Colonic mucosa (tissue), 4 donors: ENCODE data around the gene MRPL2. TPM values are rescaled to one million over a fixed set of nuclear protein-coding genes. Genes with fewer than 3 reads are reported as not detected.

Source experiments
- DNase-seq: peaks from one replicate; pipeline ENCODE4 v3.0.0-alpha.2; 2020
- H3K27ac ChIP-seq: fragments of 200-600 bp; one replicate; pipeline ENCODE4 v1.8.0; 2021
- H3K27me3 ChIP-seq: fragments of 200-600 bp; one replicate; pipeline ENCODE4 v1.8.0; 2021
- H3K36me3 ChIP-seq: fragments of 200-600 bp; one replicate; pipeline ENCODE4 v1.8.0; 2021
- H3K4me1 ChIP-seq: fragments of 200-600 bp; one replicate; pipeline ENCODE4 v1.8.0; 2021; ENCODE audit warnings: mild to moderate bottlenecking
- H3K4me3 ChIP-seq: fragments of 200-600 bp; one replicate; pipeline ENCODE4 v1.8.0; 2021
- H3K9ac ChIP-seq, 2 donors: one replicate each; pipeline ENCODE4 v1.7.0; 2013; ENCODE audit warnings: control low read depth in 2 of 2, low read depth in 2 of 2, low read length in 2 of 2
- H3K9me3 ChIP-seq: fragments of 200-600 bp; one replicate; pipeline ENCODE4 v1.8.0; 2021
- CTCF ChIP-seq: fragments of 200-600 bp; IDR thresholded peaks from one replicate; pipeline ENCODE4 v1.8.0; 2022; ENCODE audit warnings: antibody characterized with exemption, mild to moderate bottlenecking
- intact Hi-C: fragments of 100-400 bp; cut with DNase I; formaldehyde crosslinking; loops from one replicate; pipeline ENCODE4 v1.14.1; 2022
- total RNA-seq, 2 donors: library from RNA; stranded (reverse); fragmentation: NEBNext Ultra II Directional in 1 of 2; extraction: Animal tissue kit (Norgen Biotek cat#: 25700) in 1 of 2; gene quantifications; one replicate each; pipeline ENCODE4 v1.2.1, GENCODE V29; 2021
- donor health status: healthy.
- donor health status: DM: no; HTN: no; CAD: no.
- donor health status: DM: no; HTN: no; CAD: no.

The MRPL2 gene
- total RNA-seq, 2 donors from 2014 or later: 73.2 to 112 TPM

- no peak overlapping the region for H3K9ac ChIP-seq
Measured at GRCh38 chr6:43020052-43020705, 39.1 kb downstream of the MRPL2 start.

GRCh38 chr6:43019152-43019551, 40.1 kb downstream of the MRPL2 start:
- no peaks in the 10 kb centered on the region for H3K36me3 ChIP-seq
- H3K9me3 ChIP-seq: no peaks in the 10 kb centered on the region
- no peak overlapping the region for H3K4me3 ChIP-seq
- no peak overlapping the region for H3K9ac ChIP-seq
- H3K4me1 ChIP-seq: peaks cover 18% of the 10 kb centered on the region
- no peak for TF ChIP-seq CTCF
- no peak for DNase-seq
- no peak overlapping the region for H3K27ac ChIP-seq
- intact Hi-C loops: no loop called here
- no peaks in the 10 kb centered on the region for H3K27me3 ChIP-seq

More at GRCh38 chr6:43020052-43020705, 39.1 kb downstream of the MRPL2 start:
- DNase-seq: no peak
- Histone ChIP-seq H3K27ac (no peak overlapping the region), H3K4me3 (no peak overlapping the region), H3K4me1 (peaks cover 16% of the 10 kb centered on the region), H3K27me3 (no peaks in the 10 kb centered on the region), H3K9me3 (no peaks in the 10 kb centered on the region), H3K36me3 (peaks cover 6% of the 10 kb centered on the region)
- intact Hi-C loops: no loop called here
- TF ChIP-seq CTCF: no peak

GRCh38 chr6:43016943-43017334, 42.3 kb downstream of the MRPL2 start:
- no peak overlapping the region for H3K27ac ChIP-seq
- no peaks in the 10 kb centered on the region for H3K27me3 ChIP-seq
- intact Hi-C loops: no loop called here
- H3K9ac ChIP-seq: no peak overlapping the region
- no peaks in the 10 kb centered on the region for H3K36me3 ChIP-seq
- no peak overlapping the region for H3K4me3 ChIP-seq
- DNase-seq: no peak
- H3K4me1 ChIP-seq: peaks cover 14% of the 10 kb centered on the region
- TF ChIP-seq CTCF: no peak
- H3K9me3 ChIP-seq: no peaks in the 10 kb centered on the region

- TF ChIP-seq CTCF: no peak
- Histone ChIP-seq H3K27ac (no peak overlapping the region), H3K9ac (no peak overlapping the region), H3K4me1 (peaks cover 14% of the 10 kb centered on the region), H3K9me3 (no peaks in the 10 kb centered on the region), H3K27me3 (no peaks in the 10 kb centered on the region), H3K36me3 (no peaks in the 10 kb centered on the region), H3K4me3 (no peak overlapping the region)
- intact Hi-C loops: no loop called here
- no peak for DNase-seq
Measured at GRCh38 chr6:43016176-43016942, 42.9 kb downstream of the MRPL2 start.

GRCh38 chr6:43014434-43014909, 44.8 kb downstream of the MRPL2 start:
- H3K36me3 ChIP-seq: no peaks in the 10 kb centered on the region
- no peaks in the 10 kb centered on the region for H3K27me3 ChIP-seq
- peak overlapping the region; percentile 67 for H3K4me3 ChIP-seq
- peak overlapping the region; percentile 60 for H3K27ac ChIP-seq
- H3K9me3 ChIP-seq: no peaks in the 10 kb centered on the region
- peak overlapping the region; percentile 44 to 79 for H3K9ac ChIP-seq
- H3K4me1 ChIP-seq: peaks cover 14% of the 10 kb centered on the region
- intact Hi-C loops: no loop called here
- no peak for TF ChIP-seq CTCF
- no peak for DNase-seq
